ENCODE measurements around the gene NR4A3. TPM values are rescaled to one million over a fixed set of nuclear protein-coding genes. Genes with fewer than 3 reads are reported as not detected.
"Not testable (repeated sequence)": the region's sequence is repeated elsewhere in the genome, so short reads cannot be mapped to it uniquely, and the experiment has no call there.

The NR4A3 gene
- 0.05 and 0.17 TPM in 2 replicates for total RNA-seq (2014; rRNA removed; shearing (Covaris generic))

DNA sequence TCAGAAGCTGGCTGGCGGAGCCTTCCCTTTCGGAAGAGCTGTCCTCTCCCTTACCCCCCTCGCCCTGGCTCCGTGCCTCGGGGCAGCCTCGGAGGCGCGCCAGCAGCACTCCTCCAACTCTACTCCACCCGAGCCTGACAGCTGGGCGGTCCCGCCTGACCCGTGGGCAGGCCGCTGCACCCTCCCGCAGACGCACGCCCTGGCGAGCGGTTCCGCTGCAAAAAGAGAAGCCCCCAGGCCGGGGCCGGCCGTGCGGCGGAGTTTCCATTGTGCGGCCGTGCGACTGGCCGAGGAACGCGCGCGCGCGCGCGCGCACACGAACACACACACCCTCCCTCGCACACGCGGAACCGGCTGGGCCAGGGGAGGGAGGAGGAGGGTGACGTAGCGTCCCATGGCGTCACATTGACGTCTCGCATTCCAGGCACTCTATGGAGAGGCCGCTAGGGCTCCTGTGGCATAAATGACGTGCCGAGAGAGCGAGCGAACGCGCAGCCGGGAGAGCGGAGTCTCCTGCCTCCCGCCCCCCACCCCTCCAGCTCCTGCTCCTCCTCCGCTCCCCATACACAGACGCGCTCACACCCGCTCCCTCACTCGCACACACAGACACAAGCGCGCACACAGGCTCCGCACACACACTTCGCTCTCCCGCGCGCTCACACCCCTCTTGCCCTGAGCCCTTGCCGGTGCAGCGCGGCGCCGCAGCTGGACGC lies at the start of gene NR4A3:
Gene NR4A3, plus strand, starts transcription at position 490 of the 713 bp plus-strand sequence. CDS start 6,158 bp downstream, outside the sequence.
- peak; percentile 97 for DNase-seq (ENCODE audit: low read depth)

GRCh38 chr9:99773468-99774138 lies 48.1 kb upstream of the NR4A3 start:
- no peak for DNase-seq (ENCODE audit: low read depth)

DNA sequence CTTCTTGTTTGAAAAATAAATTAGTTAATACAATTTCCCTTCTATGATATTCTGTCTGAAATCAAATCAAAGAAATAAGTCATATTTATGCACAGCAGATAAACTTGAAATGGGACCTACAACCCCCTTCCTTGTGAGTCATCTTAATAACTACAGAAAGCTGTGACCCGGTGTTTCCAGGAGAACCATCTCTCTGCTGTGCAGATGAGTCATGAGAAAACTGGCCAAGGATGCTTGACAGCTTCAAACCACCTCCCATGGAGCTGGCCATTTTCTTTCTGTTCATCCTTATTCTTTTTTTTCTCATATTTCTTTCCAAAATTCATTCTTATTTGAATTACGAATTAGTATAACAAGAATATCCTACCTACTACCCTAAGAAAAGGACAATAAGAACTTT lies 43.4 kb upstream of the NR4A3 start:
- DNase-seq (ENCODE audit: low read depth) = peak; percentile 94

GRCh38 chr9:99778836-99779235 lies 42.8 kb upstream of the NR4A3 start:
- DNase-seq (ENCODE audit: low read depth) = no peak

GRCh38 chr9:99779277-99779676 lies 42.4 kb upstream of the NR4A3 start:
- peak; percentile 16 for DNase-seq (ENCODE audit: low read depth)

DNA sequence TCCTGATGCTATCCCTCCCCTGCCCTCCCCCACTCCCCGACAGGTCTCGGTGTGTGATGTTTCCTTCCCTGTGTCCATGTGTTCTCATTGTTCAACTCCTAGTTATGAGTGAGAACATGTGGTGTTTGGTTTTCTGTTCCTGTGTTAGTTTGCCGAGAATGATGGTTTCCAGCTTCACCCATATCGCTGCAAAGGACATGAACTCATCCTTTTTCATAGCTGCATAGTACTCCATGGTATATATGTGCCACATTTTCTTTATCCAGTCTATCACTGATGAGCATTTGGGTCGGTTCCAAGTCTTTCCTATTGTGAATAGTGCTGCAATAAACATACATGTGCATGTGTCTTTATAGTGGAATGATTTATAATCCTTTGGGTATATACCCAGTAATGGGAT lies 39.3 kb upstream of the NR4A3 start:
- not testable (repeated sequence) for DNase-seq (ENCODE audit: low read depth)

DNA sequence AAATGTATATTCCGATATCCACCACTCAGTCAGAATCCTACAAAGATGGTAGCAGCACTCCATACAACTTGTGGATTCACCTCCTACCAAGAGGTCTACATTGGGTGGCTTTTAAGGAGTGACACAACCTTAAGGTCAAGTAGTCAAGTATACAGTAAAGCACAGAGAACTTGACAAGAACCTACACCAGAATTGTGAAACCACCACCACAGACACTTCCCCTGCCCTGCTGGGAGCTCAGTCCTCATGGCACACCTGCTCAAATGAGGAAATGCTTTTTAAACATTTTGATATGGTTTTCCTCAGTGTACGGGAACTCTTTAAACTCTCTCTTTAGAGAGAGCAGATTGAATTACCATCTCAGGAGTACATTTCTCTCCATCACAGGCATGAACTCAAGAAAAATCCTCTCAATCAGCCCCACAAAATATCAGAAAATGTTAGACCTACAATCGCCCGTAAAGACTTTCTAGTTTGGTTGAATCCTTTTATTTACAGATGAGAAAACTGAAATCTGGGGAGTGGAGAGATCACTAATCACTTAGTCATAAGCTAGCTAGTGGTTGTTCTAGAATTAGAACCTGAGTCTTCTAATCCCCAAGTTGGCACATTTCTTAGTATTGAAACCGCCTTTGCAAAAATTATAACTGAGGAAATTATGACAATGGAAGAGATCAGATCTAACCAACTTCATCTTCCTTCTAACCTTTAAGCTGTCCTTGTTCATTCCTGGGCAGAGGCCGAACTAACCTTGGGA lies 38.5 kb upstream of the NR4A3 start:
- DNase-seq (ENCODE audit: low read depth) = no peak

DNA sequence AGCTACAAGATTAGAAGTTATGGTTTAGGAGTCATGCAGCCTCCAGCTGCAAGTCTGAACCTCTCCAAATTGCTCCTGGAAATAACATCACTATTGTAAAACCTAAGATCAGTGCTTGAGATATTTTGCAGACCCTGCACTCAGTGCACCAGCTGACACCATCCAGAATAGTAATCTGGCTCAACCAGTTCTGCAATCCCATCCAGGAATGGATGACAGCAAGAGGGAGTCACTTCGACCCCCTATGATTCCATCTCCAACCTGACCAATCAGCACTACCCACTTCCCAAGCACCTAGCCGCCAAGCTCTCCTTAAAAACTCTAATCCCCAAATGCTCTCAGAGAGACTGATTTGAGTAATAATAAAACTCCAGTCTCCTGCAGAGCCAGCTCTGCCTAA lies 37.9 kb upstream of the NR4A3 start:
- DNase-seq (ENCODE audit: low read depth) = no peak

- no peak for DNase-seq (ENCODE audit: low read depth)
These were observed 36.6 kb upstream of the NR4A3 start for GRCh38 chr9:99785010-99785590.

DNA sequence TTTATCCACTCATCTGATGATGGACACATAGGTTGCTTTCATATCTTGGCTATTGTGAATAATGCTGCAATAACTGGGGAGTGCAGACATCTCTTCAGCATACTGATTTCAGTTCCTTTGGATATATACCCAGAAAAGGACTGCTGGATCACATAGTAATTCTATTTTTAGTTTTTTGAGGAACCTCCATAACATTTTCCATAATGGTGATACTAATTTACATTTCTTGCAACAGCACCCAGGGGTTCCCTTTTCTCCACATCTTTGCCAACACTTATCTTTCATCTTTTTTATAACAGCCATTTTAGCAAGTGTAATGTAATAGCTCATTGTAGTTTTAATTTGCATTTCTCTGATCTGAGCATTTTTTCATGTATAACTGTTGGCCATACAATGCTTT lies 34.1 kb upstream of the NR4A3 start:
- DNase-seq (ENCODE audit: low read depth) = no peak

DNA sequence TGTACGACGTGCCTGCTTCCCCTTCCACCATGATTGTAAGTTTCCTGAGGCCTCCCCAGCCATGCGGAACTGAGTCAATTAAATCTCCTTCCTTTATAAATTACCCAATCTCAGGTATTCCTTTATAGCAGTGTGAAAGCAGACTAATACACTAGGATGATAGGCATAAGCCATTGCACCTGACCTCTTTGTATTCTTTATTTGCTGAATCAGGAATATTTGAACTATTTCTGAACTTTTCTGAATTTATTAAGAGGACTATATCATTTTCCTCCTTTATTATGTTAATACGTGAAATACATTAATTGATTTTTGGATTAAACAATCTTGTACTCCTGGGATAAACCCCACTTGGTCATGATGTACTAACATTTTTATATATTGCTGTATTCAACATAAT lies 28.2 kb upstream of the NR4A3 start:
- DNase-seq (ENCODE audit: low read depth) = no peak

- no peak for DNase-seq (ENCODE audit: low read depth)
These were observed 25.5 kb upstream of the NR4A3 start for GRCh38 chr9:99796231-99796630.

GRCh38 chr9:99801775-99802174 lies 19.9 kb upstream of the NR4A3 start:
- DNase-seq (ENCODE audit: low read depth) = no peak

DNA sequence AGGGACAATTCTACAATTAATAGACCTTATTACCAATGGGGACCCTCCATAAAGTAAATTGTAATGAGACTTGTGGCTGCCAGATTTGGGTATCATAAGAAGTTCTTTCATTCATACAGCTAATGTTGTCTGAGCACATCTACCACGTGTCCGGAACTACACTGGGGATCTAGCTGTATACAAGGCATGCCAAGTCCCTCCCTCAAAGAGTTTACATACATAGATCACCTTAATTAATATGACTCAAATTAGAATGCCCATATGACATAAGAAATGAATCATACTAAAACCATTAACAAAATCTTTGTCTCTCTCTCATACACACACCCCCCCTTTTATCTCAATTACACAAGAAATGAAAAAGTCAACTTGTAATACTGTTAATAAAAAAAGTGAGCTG lies 18.0 kb upstream of the NR4A3 start:
- no peak for DNase-seq (ENCODE audit: low read depth)

GRCh38 chr9:99807276-99807852 lies 14.3 kb upstream of the NR4A3 start:
- DNase-seq (ENCODE audit: low read depth) = peak; percentile 67

DNA sequence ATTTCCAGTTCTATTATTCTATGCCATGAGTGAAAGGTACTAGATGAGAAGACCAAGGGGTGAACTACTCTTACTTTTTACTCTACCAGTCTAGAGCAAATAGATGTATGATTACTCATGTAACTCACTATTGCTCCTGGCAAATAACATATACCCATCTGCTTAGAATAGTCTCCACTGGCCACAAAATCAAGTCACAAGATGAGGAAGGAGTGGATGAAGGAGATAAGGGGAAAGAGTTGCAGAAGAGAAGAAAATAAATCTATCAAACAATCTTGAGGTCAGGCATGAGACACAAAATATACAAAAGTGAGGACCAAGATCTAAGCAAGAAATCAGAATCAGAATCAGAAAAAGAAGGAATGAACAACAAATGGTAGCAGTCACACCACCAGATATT lies 13.7 kb upstream of the NR4A3 start:
- no peak for DNase-seq (ENCODE audit: low read depth)

DNA sequence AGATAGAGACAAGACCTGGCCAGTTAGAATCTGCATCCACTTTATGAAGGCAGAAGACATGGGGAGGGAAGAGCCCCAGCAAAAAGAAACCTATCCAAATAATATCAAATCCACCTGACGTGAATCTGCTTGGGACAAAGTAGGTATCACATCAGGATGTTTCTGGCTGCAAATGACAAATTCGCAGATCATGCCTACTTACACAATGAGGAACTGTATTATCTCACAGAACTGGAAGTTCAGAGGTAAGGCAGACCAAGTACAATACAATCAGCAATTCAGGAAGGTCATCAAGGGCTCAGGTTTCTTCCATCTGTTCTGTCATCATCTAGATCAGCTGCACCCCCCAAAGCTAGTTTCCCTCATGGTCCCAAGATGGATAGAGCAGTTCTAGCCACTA lies 13.2 kb upstream of the NR4A3 start:
- no peak for DNase-seq (ENCODE audit: low read depth)

DNA sequence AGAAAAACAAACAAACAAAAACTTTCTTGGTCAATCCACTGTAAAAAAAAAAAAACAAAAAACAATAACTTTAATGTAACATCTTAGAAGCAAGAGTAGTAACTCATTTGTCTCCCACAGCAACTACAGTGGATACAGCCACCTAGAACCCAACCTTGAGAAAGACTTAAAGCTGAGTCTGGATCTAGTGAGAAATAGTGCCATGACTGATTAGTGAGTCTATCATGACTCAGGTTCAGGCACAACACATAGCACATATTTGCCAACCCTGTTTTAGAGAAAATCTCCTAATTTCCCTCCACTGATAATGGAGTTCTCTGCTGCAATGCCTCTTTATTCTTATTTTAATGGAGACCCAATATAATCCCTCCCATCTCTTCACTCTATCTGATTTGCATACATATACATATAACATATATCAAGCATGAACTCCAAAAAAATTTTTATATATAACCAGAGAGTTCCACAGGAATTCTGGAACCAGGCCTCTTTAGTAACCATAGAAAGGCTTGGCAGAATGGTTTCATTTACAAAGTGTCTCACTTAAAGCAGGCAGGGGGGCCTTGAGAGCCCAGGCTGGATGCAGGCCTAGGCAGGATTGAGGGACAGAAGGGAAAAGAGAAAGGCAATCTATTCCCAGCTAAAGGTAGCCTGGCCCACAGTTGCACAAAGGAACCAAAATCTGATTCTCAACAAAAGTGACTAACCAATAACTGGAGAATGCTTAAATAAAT lies 11.9 kb upstream of the NR4A3 start:
- peak; percentile 19 for DNase-seq (ENCODE audit: low read depth)

DNA sequence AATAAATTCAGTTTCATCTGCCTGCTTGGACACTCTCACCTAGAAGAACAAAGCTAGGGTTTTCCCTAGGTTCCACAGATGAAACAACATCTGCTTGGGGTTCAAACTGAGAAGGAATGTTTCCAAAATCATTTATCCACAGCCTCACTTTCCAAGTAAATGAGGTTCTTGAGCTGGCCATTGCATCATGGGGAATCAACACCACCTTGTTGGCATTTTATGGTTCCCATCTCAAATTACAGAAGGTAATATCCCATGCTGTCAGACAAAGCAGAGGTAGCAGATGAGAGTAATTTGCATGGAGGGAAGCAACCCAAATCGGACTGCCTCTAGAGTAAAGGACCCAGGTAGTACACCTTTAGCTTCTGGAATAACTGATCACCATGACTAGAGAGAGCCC lies 10.5 kb upstream of the NR4A3 start:
- no peak for DNase-seq (ENCODE audit: low read depth)

DNA sequence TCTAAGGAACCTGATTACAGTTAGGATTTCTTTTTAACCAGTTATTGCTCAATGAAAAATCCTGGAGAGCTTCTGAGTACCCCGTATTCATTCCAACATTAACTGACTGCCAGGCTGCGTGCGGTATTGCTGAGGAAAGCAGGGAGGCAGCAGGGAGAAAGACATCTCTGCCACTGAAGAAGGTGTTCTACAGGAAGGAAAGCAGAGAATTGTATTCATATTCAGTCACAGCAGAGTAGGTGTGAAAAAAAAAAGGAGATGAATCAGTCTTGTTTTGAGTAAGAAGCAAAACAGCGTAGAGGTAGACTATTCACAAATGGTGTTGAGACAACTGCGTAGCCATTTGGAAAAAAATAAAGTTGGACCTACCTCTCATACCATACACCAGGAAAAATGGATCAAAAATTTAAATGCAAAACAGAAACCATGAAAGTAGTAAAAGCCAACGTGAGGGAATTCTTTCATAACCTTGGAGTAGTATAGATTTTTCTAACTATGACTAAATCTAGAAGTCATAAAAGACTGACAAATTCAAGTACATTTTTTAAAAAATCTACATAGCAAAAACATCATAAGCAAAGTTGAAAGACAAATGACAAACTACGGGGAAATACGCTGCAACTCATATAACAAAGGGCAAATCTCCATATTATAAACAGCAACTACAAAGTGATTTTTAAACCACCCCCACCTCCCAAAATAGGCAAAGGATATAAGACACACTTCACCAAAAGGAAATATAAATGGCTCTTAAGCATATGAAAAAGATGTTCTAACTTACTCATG lies 9.9 kb upstream of the NR4A3 start:
- no peak for DNase-seq (ENCODE audit: low read depth)

DNA sequence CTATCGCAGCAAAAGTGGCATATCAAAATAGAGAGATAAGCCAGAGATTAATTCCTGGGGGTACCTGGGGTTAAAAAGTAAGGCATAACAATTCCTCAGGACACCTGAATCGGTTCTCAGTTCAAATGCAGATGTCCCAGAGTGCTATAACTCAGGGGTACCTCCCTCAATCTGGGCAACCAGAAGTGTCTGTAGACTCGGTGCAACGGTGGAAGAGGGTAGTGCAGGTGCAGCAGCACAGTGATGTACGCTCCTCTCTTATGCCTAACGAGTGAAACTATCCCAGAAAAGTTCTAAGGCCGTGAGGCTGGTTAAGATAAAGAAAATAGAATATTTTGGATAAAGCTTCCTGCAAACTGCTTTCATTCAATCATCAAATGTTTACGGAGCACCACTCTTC lies 7.9 kb upstream of the NR4A3 start:
- DNase-seq (ENCODE audit: low read depth) = no peak
